Natural killer cell (primary cell): ENCODE results near the gene BHLHE41. TPM values are rescaled to one million over a fixed set of nuclear protein-coding genes. Genes with fewer than 3 reads are reported as not detected.

Experiments
- ATAC-seq, 3 donors: fragments of 150-1000 bp in 2 of 3; fragments of 200-7000 bp in 1 of 3; cut with Tn5 transposase; 1 replicate in 1 of 3; 2 replicates in 2 of 3; pipeline ENCODE4 v1.10.0; 2021; ENCODE audit warnings: mild to moderate bottlenecking in 2 of 3, moderate library complexity in 2 of 3
- DNase-seq, 2 donors: peaks; one replicate each; pipeline versions ENCODE4 v3.0.0 to v3.0.0-alpha.2; 2013 to 2021; ENCODE audit warnings: mixed read lengths in 1 of 2
- H3K27ac ChIP-seq: one replicate; pipeline ENCODE4 v1.5.1; 2013; ENCODE audit warnings: mild to moderate bottlenecking, low read length
- H3K27me3 ChIP-seq: one replicate; pipeline ENCODE4 v1.6.1; 2013; ENCODE audit warnings: low read length; ENCODE audit not compliant: control insufficient read depth, insufficient read depth
- H3K36me3 ChIP-seq: one replicate; pipeline ENCODE4 v1.6.1; 2013; ENCODE audit warnings: low read length; ENCODE audit not compliant: control insufficient read depth, insufficient read depth
- H3K4me1 ChIP-seq: one replicate; pipeline ENCODE4 v1.6.1; 2013; ENCODE audit warnings: low read length; ENCODE audit not compliant: control insufficient read depth, insufficient read depth
- H3K4me3 ChIP-seq: one replicate; pipeline ENCODE4 v1.5.1; 2013; ENCODE audit warnings: low read length
- H3K9me3 ChIP-seq: one replicate; pipeline ENCODE4 v1.6.1; 2013; ENCODE audit warnings: low read length; ENCODE audit not compliant: control insufficient read depth, insufficient read depth
- H3K27ac Mint-ChIP-seq, 2 donors: one replicate each; pipeline ENCODE4 v1.8.0; 2022; ENCODE audit warnings: mild to moderate bottlenecking in 2 of 2, mixed read lengths in 2 of 2, moderate library complexity in 1 of 2
- H3K27me3 Mint-ChIP-seq, 2 donors: one replicate each; pipeline ENCODE4 v1.8.0; 2022; ENCODE audit warnings: low read depth in 2 of 2, mixed read lengths in 2 of 2
- H3K36me3 Mint-ChIP-seq: one replicate; pipeline ENCODE4 v1.8.0; 2022; ENCODE audit warnings: mixed read lengths
- H3K4me1 Mint-ChIP-seq, 2 donors: one replicate each; pipeline ENCODE4 v1.8.0; 2022; ENCODE audit warnings: mixed read lengths in 2 of 2
- H3K4me3 Mint-ChIP-seq: one replicate; pipeline ENCODE4 v1.8.0; 2022; ENCODE audit warnings: mild to moderate bottlenecking, moderate library complexity, mixed read lengths
- H3K9me3 Mint-ChIP-seq, 2 donors: one replicate each; pipeline ENCODE4 v1.8.0; 2022; ENCODE audit warnings: mixed read lengths in 2 of 2
- CTCF ChIP-seq: fragments of 200-600 bp; IDR thresholded peaks from one replicate; pipeline ENCODE4 v1.8.0; 2022; ENCODE audit warnings: antibody characterized with exemption
- WGBS: methylation state at CpG from one replicate; pipeline ENCODE4 v1.1.7; 2013; ENCODE audit warnings: missing lambda C conversion rate; ENCODE audit not compliant: insufficient coverage; 5-methylcytosine and 5-hydroxymethylcytosine counted together
- intact Hi-C: fragments of 100-400 bp; cut with micrococcal nuclease; formaldehyde crosslinking; loops from one replicate; pipeline ENCODE4 v1.14.2; 2022
- total RNA-seq, 4 donors: library from RNA; stranded (reverse); fragments of 120-200 nt in 1 of 4; gene quantifications; one replicate each; pipeline versions ENCODE4 v1.2.3 to v1.2.4, GENCODE V29; 2013 to 2022

The BHLHE41 gene
- total RNA-seq, 3 donors from 2014 or later (not counting 1 experiment from before 2014, with no cell fraction given): 0.09 to 3.7 TPM; not detected in 1

- Mint-ChIP-seq H3K27ac (no peak overlapping the region), H3K36me3 (no peaks in the 10 kb centered on the region), H3K27me3 (peaks cover 30 to 56% of the 10 kb centered on the region in 2 donors), H3K4me1 (peaks cover 8 to 15% of the 10 kb centered on the region in 2 donors), H3K9me3 (no peaks in the 10 kb centered on the region), H3K4me3 (peak overlapping the region; percentile 17)
- DNase-seq (no peak), ATAC-seq (no peak)
- TF ChIP-seq CTCF: no peak
- peaks cover 9% of the 10 kb centered on the region for H3K27me3 ChIP-seq
- peaks cover 11% of the 10 kb centered on the region for H3K4me1 ChIP-seq
- WGBS: 96% methylated on average over 8 of the region's 8 CpGs
- H3K9me3 ChIP-seq: no peaks in the 10 kb centered on the region
- H3K36me3 ChIP-seq: no peaks in the 10 kb centered on the region
- H3K27ac ChIP-seq: no peak overlapping the region
- intact Hi-C loops: no loop called here
- no peak overlapping the region for H3K4me3 ChIP-seq
These were observed 12.1 kb downstream of the BHLHE41 start for GRCh38 chr12:26112703-26113147.

DNA sequence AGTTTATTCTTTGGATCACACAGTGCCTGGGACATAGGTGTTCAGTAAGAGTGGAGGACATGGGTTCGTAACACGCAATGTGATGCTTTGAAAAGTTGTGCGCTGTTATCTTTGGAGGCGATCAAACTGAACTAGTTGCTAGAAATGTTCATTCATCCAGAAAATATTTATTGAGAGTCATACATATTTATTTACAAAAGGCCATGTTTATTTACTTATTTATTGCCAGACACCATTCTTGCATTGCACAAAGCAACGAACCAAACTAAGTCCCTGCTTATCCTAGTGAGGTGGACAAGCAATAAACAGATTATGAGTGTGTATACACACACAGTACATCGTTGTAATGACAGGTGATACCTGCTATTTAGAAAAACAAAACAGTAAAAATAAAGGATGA lies 12.6 kb downstream of the BHLHE41 start:
- H3K4me1 ChIP-seq: peaks cover 11% of the 10 kb centered on the region
- Mint-ChIP-seq H3K36me3 (no peaks in the 10 kb centered on the region), H3K9me3 (no peaks in the 10 kb centered on the region), H3K4me3 (peak overlapping the region; percentile 17), H3K27ac (no peak overlapping the region), H3K27me3 (peaks cover 27 to 56% of the 10 kb centered on the region in 2 donors), H3K4me1 (peaks cover 8 to 14% of the 10 kb centered on the region in 2 donors)
- no peak for DNase-seq
- H3K9me3 ChIP-seq: no peaks in the 10 kb centered on the region
- H3K36me3 ChIP-seq: no peaks in the 10 kb centered on the region
- H3K27ac ChIP-seq: no peak overlapping the region
- H3K27me3 ChIP-seq: peaks cover 9% of the 10 kb centered on the region
- H3K4me3 ChIP-seq: no peak overlapping the region
- intact Hi-C loops: no loop called here
- TF ChIP-seq CTCF: no peak
- no peak for ATAC-seq
- 90% methylated on average over 5 of the region's 6 CpGs for WGBS

DNA sequence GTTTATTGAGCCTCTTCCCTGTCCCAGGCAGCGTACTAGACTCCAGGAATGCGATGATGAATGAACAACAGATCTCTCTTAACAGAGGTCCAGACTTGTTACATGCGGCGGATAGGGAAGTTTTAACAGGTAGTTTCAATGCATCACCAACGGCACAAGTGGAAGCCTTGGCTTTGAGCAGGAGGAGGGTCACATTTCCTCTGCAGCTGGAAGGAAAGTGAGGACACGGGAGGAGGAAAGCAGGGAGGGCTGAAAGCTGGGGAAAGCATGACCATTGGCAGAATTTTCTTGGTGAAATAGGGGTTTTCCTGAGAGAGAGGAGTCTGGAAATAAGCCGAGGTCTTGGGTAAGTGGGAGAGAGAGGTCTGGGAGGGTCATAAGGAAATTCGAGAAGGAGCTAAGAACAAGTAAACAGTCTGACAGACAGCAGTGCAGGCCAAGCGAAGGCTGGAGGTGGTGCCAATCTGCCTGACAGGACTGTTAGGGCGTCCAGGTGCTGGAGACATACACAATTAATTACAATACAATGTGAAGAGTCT lies 15.4 kb downstream of the BHLHE41 start:
- WGBS: 91% methylated on average over 10 of the region's 10 CpGs
- H3K9me3 Mint-ChIP-seq: no peaks in the 10 kb centered on the region
- Histone ChIP-seq H3K27ac (no peak overlapping the region), H3K9me3 (no peaks in the 10 kb centered on the region), H3K4me1 (peaks cover 6% of the 10 kb centered on the region), H3K36me3 (no peaks in the 10 kb centered on the region), H3K4me3 (no peak overlapping the region), H3K27me3 (peaks cover 9% of the 10 kb centered on the region)
- H3K4me3 Mint-ChIP-seq: no peak overlapping the region
- H3K36me3 Mint-ChIP-seq: no peaks in the 10 kb centered on the region
- H3K27ac Mint-ChIP-seq: no peak overlapping the region
- no peak for DNase-seq
- H3K4me1 Mint-ChIP-seq: peaks cover 7 to 8% of the 10 kb centered on the region in 2 donors
- intact Hi-C loops: no loop called here
- no peak for ATAC-seq
- TF ChIP-seq CTCF: no peak
- H3K27me3 Mint-ChIP-seq: peaks cover 25 to 49% of the 10 kb centered on the region in 2 donors

DNA sequence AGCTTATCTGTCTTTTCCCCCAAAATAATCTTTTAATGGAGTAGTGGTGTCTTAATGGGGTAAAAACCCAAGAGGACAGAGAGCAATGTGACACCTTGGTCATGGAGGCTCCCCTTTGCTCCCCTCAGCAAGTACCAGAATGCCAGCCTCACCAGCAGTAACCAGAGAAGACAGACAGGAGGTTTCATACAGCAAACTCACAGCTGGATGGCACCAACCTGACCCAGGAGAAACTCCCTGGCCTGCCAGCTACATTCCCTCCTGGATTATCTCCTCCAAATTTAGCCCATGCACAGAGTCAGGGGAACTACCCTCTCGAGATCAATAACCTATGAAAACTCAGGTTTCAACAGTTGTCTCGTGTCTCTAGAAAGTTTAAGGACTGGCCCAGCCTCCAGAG lies 15.9 kb downstream of the BHLHE41 start:
- H3K4me1 Mint-ChIP-seq: peaks cover 7 to 8% of the 10 kb centered on the region in 2 donors
- TF ChIP-seq CTCF: no peak
- peaks cover 25 to 49% of the 10 kb centered on the region in 2 donors for H3K27me3 Mint-ChIP-seq
- no peak overlapping the region for H3K27ac Mint-ChIP-seq
- peaks cover 3% of the 10 kb centered on the region for H3K4me1 ChIP-seq
- no peak overlapping the region for H3K4me3 ChIP-seq
- no peaks in the 10 kb centered on the region for H3K9me3 ChIP-seq
- 72% methylated on average over 2 of the region's 2 CpGs for WGBS
- H3K36me3 Mint-ChIP-seq: no peaks in the 10 kb centered on the region
- H3K4me3 Mint-ChIP-seq: no peak overlapping the region
- H3K27ac ChIP-seq: no peak overlapping the region
- intact Hi-C loops: no loop called here
- no peak for ATAC-seq
- DNase-seq: no peak
- no peaks in the 10 kb centered on the region for H3K9me3 Mint-ChIP-seq
- H3K36me3 ChIP-seq: no peaks in the 10 kb centered on the region
- peaks cover 7% of the 10 kb centered on the region for H3K27me3 ChIP-seq
